Activated CD8-positive, alpha-beta T cell treated with anti-CD3 and anti-CD28 coated beads for 36 hours (primary cell): ENCODE data around the gene FAM81B. TPM values are rescaled to one million over a fixed set of nuclear protein-coding genes. Genes with fewer than 3 reads are reported as not detected.

Experiments
- ATAC-seq: fragments of 200-7000 bp; cut with Tn5 transposase; one replicate; pipeline ENCODE4 v1.10.0; 2021; ENCODE audit warnings: mild to moderate bottlenecking, moderate library complexity
- CTCF ChIA-PET: fragments of 350-600 bp; sonication (Branson Sonifier 250); formaldehyde crosslinking; loops from one replicate; lab custom pipeline; 2021; ENCODE audit warnings: antibody characterized with exemption; lab: Charles Lee
- POLR2A ChIA-PET: fragments of 350-600 bp; sonication (Branson Sonifier 250); formaldehyde crosslinking; loops from one replicate; lab custom pipeline; 2021; ENCODE audit warnings: antibody characterized with exemption; lab: Charles Lee
- DNase-seq: peaks from one replicate; pipeline ENCODE4 v3.0.0-alpha.2; 2020
- H3K27ac Mint-ChIP-seq: one replicate; pipeline ENCODE4 v1.8.0; 2021; ENCODE audit warnings: mild to moderate bottlenecking, mixed read lengths
- H3K27me3 Mint-ChIP-seq: one replicate; pipeline ENCODE4 v1.8.0; 2021; ENCODE audit warnings: mixed read lengths
- H3K36me3 Mint-ChIP-seq: one replicate; pipeline ENCODE4 v1.8.0; 2021; ENCODE audit warnings: low read depth, mixed read lengths
- H3K4me1 Mint-ChIP-seq: one replicate; pipeline ENCODE4 v1.8.0; 2021; ENCODE audit warnings: low read depth, mixed read lengths
- H3K4me3 Mint-ChIP-seq: one replicate; pipeline ENCODE4 v1.8.0; 2021; ENCODE audit warnings: mild to moderate bottlenecking, moderate library complexity, mixed read lengths
- H3K9me3 Mint-ChIP-seq: one replicate; pipeline ENCODE4 v1.8.0; 2021; ENCODE audit warnings: mixed read lengths
- CTCF ChIP-seq: fragments of 200-600 bp; IDR thresholded peaks from one replicate; pipeline ENCODE4 v1.8.0; 2022; ENCODE audit warnings: antibody characterized with exemption, mild to moderate bottlenecking
- intact Hi-C: fragments of 100-400 bp; cut with micrococcal nuclease; formaldehyde crosslinking; loops from one replicate; pipeline ENCODE4 v1.10.0; 2022
- total RNA-seq, 2 experiments: library from RNA; stranded (reverse); gene quantifications; one replicate each; pipeline ENCODE4 v1.2.3, GENCODE V29; 2021

Gene FAM81B
- total RNA-seq, 2 experiments from 2014 or later = not detected

GRCh38 chr5:95441636-95442035 is 50.5 kb downstream of the FAM81B start:
- Mint-ChIP-seq H3K27me3 (peaks cover 7% of the 10 kb centered on the region), H3K4me1 (no peaks in the 10 kb centered on the region), H3K9me3 (no peaks in the 10 kb centered on the region), H3K36me3 (no peaks in the 10 kb centered on the region), H3K27ac (no peak overlapping the region), H3K4me3 (no peak overlapping the region)
- DNase-seq (no peak), ATAC-seq (no peak)
- ChIA-PET POLR2A (no interaction called here), CTCF (interaction anchor here (0.8 to 1.0 kb wide), 2 partner anchors 9 to 21 kb away, joined by 4 read pairs; no protein-coding TSS in a partner anchor)
- no peak for TF ChIP-seq CTCF
- intact Hi-C loops = no loop called here

- DNase-seq (no peak), ATAC-seq (no peak)
- Mint-ChIP-seq H3K9me3 (no peaks in the 10 kb centered on the region), H3K27ac (no peak overlapping the region), H3K4me3 (no peak overlapping the region), H3K27me3 (peaks cover 7% of the 10 kb centered on the region), H3K36me3 (no peaks in the 10 kb centered on the region), H3K4me1 (no peaks in the 10 kb centered on the region)
- intact Hi-C loops = no loop called here
- ChIA-PET CTCF (no interaction called here), POLR2A (no interaction called here)
- TF ChIP-seq CTCF = no peak
Measured at GRCh38 chr5:95445442-95445841, 54.3 kb downstream of the FAM81B start.

- ChIA-PET POLR2A (no interaction called here), CTCF (no interaction called here)
- no peak overlapping the region for H3K27ac Mint-ChIP-seq
- TF ChIP-seq CTCF = no peak
- no peak for DNase-seq
- no peak for ATAC-seq
- no peaks in the 10 kb centered on the region for H3K4me1 Mint-ChIP-seq
- no peaks in the 10 kb centered on the region for H3K9me3 Mint-ChIP-seq
- H3K4me3 Mint-ChIP-seq = no peak overlapping the region
- peaks cover 5% of the 10 kb centered on the region for H3K27me3 Mint-ChIP-seq
- intact Hi-C loops = no loop called here
- H3K36me3 Mint-ChIP-seq = no peaks in the 10 kb centered on the region
Measured at GRCh38 chr5:95445995-95446394, 54.8 kb downstream of the FAM81B start.

GRCh38 chr5:95446560-95447221 is 55.5 kb downstream of the FAM81B start:
- Mint-ChIP-seq H3K36me3 (no peaks in the 10 kb centered on the region), H3K27ac (no peak overlapping the region), H3K4me1 (no peaks in the 10 kb centered on the region), H3K4me3 (no peak overlapping the region), H3K27me3 (peaks cover 4% of the 10 kb centered on the region), H3K9me3 (no peaks in the 10 kb centered on the region)
- no peak for ATAC-seq
- DNase-seq = no peak
- ChIA-PET CTCF (no interaction called here), POLR2A (no interaction called here)
- no peak for TF ChIP-seq CTCF
- intact Hi-C loops = no loop called here

DNA sequence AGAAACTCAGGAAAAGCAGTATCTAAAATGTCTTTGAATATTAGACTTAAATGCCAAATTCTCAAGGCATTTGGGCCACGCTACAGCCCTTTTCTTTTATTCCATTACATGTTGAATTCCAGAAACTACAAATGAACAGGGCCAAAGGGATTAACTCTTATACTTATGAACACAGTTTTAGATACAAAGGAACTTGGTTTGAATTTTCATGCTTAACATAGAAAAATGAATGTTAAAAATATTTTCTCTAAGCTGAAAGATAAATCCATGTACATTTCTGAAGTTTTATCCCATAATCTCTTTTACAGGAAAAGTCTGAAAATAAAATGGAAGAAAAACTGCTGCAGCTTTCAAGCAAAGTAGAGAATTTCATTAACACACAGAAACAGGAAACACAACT is 56.8 kb downstream of the FAM81B start:
- no peaks in the 10 kb centered on the region for H3K9me3 Mint-ChIP-seq
- H3K4me1 Mint-ChIP-seq = no peaks in the 10 kb centered on the region
- no peak for ATAC-seq
- TF ChIP-seq CTCF = no peak
- peaks cover 4% of the 10 kb centered on the region for H3K27me3 Mint-ChIP-seq
- no peak overlapping the region for H3K27ac Mint-ChIP-seq
- no peak overlapping the region for H3K4me3 Mint-ChIP-seq
- intact Hi-C loops = no loop called here
- no peaks in the 10 kb centered on the region for H3K36me3 Mint-ChIP-seq
- ChIA-PET CTCF (no interaction called here), POLR2A (no interaction called here)
- no peak for DNase-seq
